GM10266 (cell line): ENCODE measurements around the gene TMED5.
"Not testable (repeated sequence)": the region's sequence is repeated elsewhere in the genome, so short reads cannot be mapped to it uniquely, and the experiment has no call there.

Experiments
- DNase-seq: peaks from one replicate; pipeline ENCODE4 v3.0.0; 2012; ENCODE audit errors: extremely low spot score
- CTCF ChIP-seq: IDR thresholded peaks from 2 replicates; pipeline ENCODE4 v1.5.1; 2012; ENCODE audit warnings: mild to moderate bottlenecking, low read depth; ENCODE audit not compliant: control insufficient read depth, insufficient read depth; ENCODE audit errors: missing control alignments

Gene TMED5

GRCh38 chr1:93186667-93187066 is 6.5 kb upstream of the TMED5 start:
- TF ChIP-seq CTCF, result no peak
- no peak for DNase-seq

GRCh38 chr1:93180723-93181613 is 755 bp upstream of the TMED5 start, which contains the start of gene CCDC18:
TSS of gene CCDC18 (plus strand) at chr1:93180724. CDS start at chr1:93183362, 2,638 bp downstream.
- no peak for TF ChIP-seq CTCF
- peak; percentile 64 for DNase-seq

- no peak for TF ChIP-seq CTCF
- DNase-seq, result no peak
Observed at GRCh38 chr1:93178418-93178817, 1.8 kb downstream of the TMED5 start.

- no peak for TF ChIP-seq CTCF
- DNase-seq, result no peak
Observed at GRCh38 chr1:93177991-93178390, 2.2 kb downstream of the TMED5 start.

- not testable (repeated sequence) for DNase-seq
Observed at GRCh38 chr1:93174638-93175037, 5.6 kb downstream of the TMED5 start.

- TF ChIP-seq CTCF, result no peak
- DNase-seq, result no peak
Observed at GRCh38 chr1:93172778-93173177, 7.4 kb downstream of the TMED5 start.

GRCh38 chr1:93171549-93172034 is 8.6 kb downstream of the TMED5 start:
- no peak for DNase-seq
- no peak for TF ChIP-seq CTCF

GRCh38 chr1:93170141-93170678 is 10.0 kb downstream of the TMED5 start:
- DNase-seq, result not testable (repeated sequence)
